ENCODE data around the gene XRCC6.
"Not testable (repeated sequence)": the region's sequence is repeated elsewhere in the genome, so short reads cannot be mapped to it uniquely, and the experiment has no call there.

GRCh38 chr22:41634610-41635009 is 13.5 kb downstream of the XRCC6 start:
- not testable (repeated sequence) for TF ChIP-seq RFX5, POLR2A (IDR thresholded peaks at IDR 0.05; ENCODE audit: low read depth, low read length)
- TF ChIP-seq, protein P1, sequence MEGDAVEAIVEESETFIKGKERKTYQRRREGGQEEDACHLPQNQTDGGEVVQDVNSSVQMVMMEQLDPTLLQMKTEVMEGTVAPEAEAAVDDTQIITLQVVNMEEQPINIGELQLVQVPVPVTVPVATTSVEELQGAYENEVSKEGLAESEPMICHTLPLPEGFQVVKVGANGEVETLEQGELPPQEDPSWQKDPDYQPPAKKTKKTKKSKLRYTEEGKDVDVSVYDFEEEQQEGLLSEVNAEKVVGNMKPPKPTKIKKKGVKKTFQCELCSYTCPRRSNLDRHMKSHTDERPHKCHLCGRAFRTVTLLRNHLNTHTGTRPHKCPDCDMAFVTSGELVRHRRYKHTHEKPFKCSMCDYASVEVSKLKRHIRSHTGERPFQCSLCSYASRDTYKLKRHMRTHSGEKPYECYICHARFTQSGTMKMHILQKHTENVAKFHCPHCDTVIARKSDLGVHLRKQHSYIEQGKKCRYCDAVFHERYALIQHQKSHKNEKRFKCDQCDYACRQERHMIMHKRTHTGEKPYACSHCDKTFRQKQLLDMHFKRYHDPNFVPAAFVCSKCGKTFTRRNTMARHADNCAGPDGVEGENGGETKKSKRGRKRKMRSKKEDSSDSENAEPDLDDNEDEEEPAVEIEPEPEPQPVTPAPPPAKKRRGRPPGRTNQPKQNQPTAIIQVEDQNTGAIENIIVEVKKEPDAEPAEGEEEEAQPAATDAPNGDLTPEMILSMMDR (conservative IDR thresholded peaks at IDR 0.05; ENCODE audit: low read depth, low read length) = not testable (repeated sequence)
